GM10266 (cell line): ENCODE results near the gene USP36.

Source experiments
- DNase-seq: peaks from one replicate; pipeline ENCODE4 v3.0.0; 2012; ENCODE audit errors: extremely low spot score
- CTCF ChIP-seq: IDR thresholded peaks from 2 replicates; pipeline ENCODE4 v1.5.1; 2012; ENCODE audit warnings: mild to moderate bottlenecking, low read depth; ENCODE audit not compliant: control insufficient read depth, insufficient read depth; ENCODE audit errors: missing control alignments

Gene USP36

GRCh38 chr17:78789663-78790181 is 50.9 kb downstream of the USP36 start:
- no peak for TF ChIP-seq CTCF
- no peak for DNase-seq

GRCh38 chr17:78789149-78789662 is 51.4 kb downstream of the USP36 start:
- TF ChIP-seq CTCF, result no peak

GRCh38 chr17:78788451-78788850 is 52.2 kb downstream of the USP36 start:
- no peak for TF ChIP-seq CTCF
- DNase-seq, result no peak

More at GRCh38 chr17:78789149-78789662, 51.4 kb downstream of the USP36 start:
- no peak for DNase-seq

GRCh38 chr17:78787444-78787843 is 53.2 kb downstream of the USP36 start:
- no peak for TF ChIP-seq CTCF

GRCh38 chr17:78785663-78786057 is 55.0 kb downstream of the USP36 start:
- TF ChIP-seq CTCF, result no peak
- DNase-seq, result no peak

More at GRCh38 chr17:78787444-78787843, 53.2 kb downstream of the USP36 start:
- no peak for DNase-seq

GRCh38 chr17:78785011-78785662 is 55.5 kb downstream of the USP36 start:
- DNase-seq, result no peak
- TF ChIP-seq CTCF, result no peak

GRCh38 chr17:78784352-78784751 is 56.3 kb downstream of the USP36 start:
- no peak for DNase-seq
- no peak for TF ChIP-seq CTCF
